Stimulated activated CD4-positive, alpha-beta T cell treated with anti-CD3 and anti-CD28 coated beads, Interleukin-1b, Interleukin-23, amount 100 ng/mL, for 48 hours (primary cell): ENCODE results near the gene MDK.

Experiments
- DNase-seq: peaks from one replicate; pipeline ENCODE4 v3.0.0-alpha.2; 2020

The MDK gene

GRCh38 chr11:46383974-46384701 lies 2.7 kb downstream of the MDK start:
- no peak for DNase-seq

- DNase-seq: no peak
Observed at GRCh38 chr11:46385169-46386004, 3.9 kb downstream of the MDK start.

- no peak for DNase-seq
Observed at GRCh38 chr11:46386005-46386578, 4.6 kb downstream of the MDK start.

GRCh38 chr11:46386674-46387073 lies 5.2 kb downstream of the MDK start:
- DNase-seq: no peak

- no peak for DNase-seq
Observed at GRCh38 chr11:46387456-46387855, 6.0 kb downstream of the MDK start.

- no peak for DNase-seq
Observed at GRCh38 chr11:46387919-46388618, 6.6 kb downstream of the MDK start.

GRCh38 chr11:46388619-46389449 lies 7.4 kb downstream of the MDK start:
- DNase-seq: no peak

GRCh38 chr11:46389450-46390330 lies 8.2 kb downstream of the MDK start:
- DNase-seq: peak; percentile 52

GRCh38 chr11:46390331-46391171 lies 9.1 kb downstream of the MDK start:
- no peak for DNase-seq

GRCh38 chr11:46391186-46391577 lies 9.7 kb downstream of the MDK start:
- no peak for DNase-seq

GRCh38 chr11:46391578-46392420 lies 10.3 kb downstream of the MDK start, which contains the start of gene CHRM4:
Gene CHRM4, minus strand, starts transcription at chr11:46391776. Its CDS starts 5,219 bp downstream, at chr11:46386557.
- DNase-seq: no peak

- peak; percentile 68 for DNase-seq
Observed at GRCh38 chr11:46392421-46393230, 11.2 kb downstream of the MDK start.

- no peak for DNase-seq
Observed at GRCh38 chr11:46393231-46393616, 11.8 kb downstream of the MDK start.

- DNase-seq: no peak
Observed at GRCh38 chr11:46393759-46394158, 12.3 kb downstream of the MDK start.

GRCh38 chr11:46397526-46397925 lies 16.1 kb downstream of the MDK start:
- no peak for DNase-seq

- DNase-seq: no peak
Observed at GRCh38 chr11:46402957-46403902, 21.8 kb downstream of the MDK start.

- DNase-seq: no peak
Observed at GRCh38 chr11:46404476-46405017, 23.1 kb downstream of the MDK start.
